Head of caudate nucleus (tissue), 42 donors: ENCODE results near the gene ADAMTS9.

Experiments used
- DNase-seq, 42 donors: peaks; one replicate each; pipeline versions ENCODE4 v3.0.0 to v3.0.0-alpha.2; 2020 to 2021; ENCODE audit warnings: mixed read lengths in 7 of 42
- intact Hi-C: fragments of 100-400 bp; cut with DNase I; formaldehyde crosslinking; loops from one replicate; pipeline ENCODE4 v1.15.0; 2022

Gene ADAMTS9

GRCh38 chr3:64514889-64515288 is 172.9 kb downstream of the ADAMTS9 start:
- no peak for DNase-seq
- intact Hi-C loops = no loop called here

- no peak for DNase-seq
- intact Hi-C loops = no loop called here
Measured at GRCh38 chr3:64509206-64509605, 178.6 kb downstream of the ADAMTS9 start.

- DNase-seq = no peak
- intact Hi-C loops = no loop called here
Measured at GRCh38 chr3:64508140-64508539, 179.7 kb downstream of the ADAMTS9 start.

GRCh38 chr3:64506255-64506654 is 181.5 kb downstream of the ADAMTS9 start:
- no peak for DNase-seq
- intact Hi-C loops = no loop called here

- no peak for DNase-seq
- intact Hi-C loops = no loop called here
Measured at GRCh38 chr3:64505419-64505818, 182.4 kb downstream of the ADAMTS9 start.

GRCh38 chr3:64502284-64502683 is 185.5 kb downstream of the ADAMTS9 start:
- no peak for DNase-seq
- intact Hi-C loops = no loop called here

- intact Hi-C loops = no loop called here
- no peak for DNase-seq
Measured at GRCh38 chr3:64501298-64501906, 186.4 kb downstream of the ADAMTS9 start.

GRCh38 chr3:64496786-64497490 is 190.9 kb downstream of the ADAMTS9 start:
- DNase-seq = no peak
- intact Hi-C loops = no loop called here

- intact Hi-C loops = no loop called here
- no peak for DNase-seq
Measured at GRCh38 chr3:64495781-64496334, 191.9 kb downstream of the ADAMTS9 start.

GRCh38 chr3:64495121-64495780 is 192.5 kb downstream of the ADAMTS9 start:
- intact Hi-C loops = no loop called here
- DNase-seq = no peak

GRCh38 chr3:64494526-64494925 is 193.3 kb downstream of the ADAMTS9 start:
- intact Hi-C loops = no loop called here
- DNase-seq = no peak

GRCh38 chr3:64493149-64493548 is 194.7 kb downstream of the ADAMTS9 start:
- no peak for DNase-seq
- intact Hi-C loops = no loop called here

GRCh38 chr3:64491843-64492242 is 196.0 kb downstream of the ADAMTS9 start:
- no peak for DNase-seq
- intact Hi-C loops = no loop called here

GRCh38 chr3:64490180-64490724 is 197.5 kb downstream of the ADAMTS9 start:
- intact Hi-C loops = no loop called here
- DNase-seq = no peak

- intact Hi-C loops = loop anchor here (5.0 kb wide), 1 partner anchor 457 kb away; no protein-coding TSS in a partner anchor
- peak; percentile 29 to 88 (median 62) for DNase-seq
Measured at GRCh38 chr3:64489361-64490044, 198.3 kb downstream of the ADAMTS9 start.

- intact Hi-C loops = loop anchor here (5.0 kb wide), 1 partner anchor 457 kb away; no protein-coding TSS in a partner anchor
- no peak for DNase-seq
Measured at GRCh38 chr3:64488939-64489338, 198.9 kb downstream of the ADAMTS9 start.

GRCh38 chr3:64484289-64484992 is 203.4 kb downstream of the ADAMTS9 start:
- intact Hi-C loops = no loop called here
- peak; percentile 71 to 95 (median 88) for DNase-seq

GRCh38 chr3:64483467-64483866 is 204.3 kb downstream of the ADAMTS9 start:
- intact Hi-C loops = no loop called here

GRCh38 chr3:64475037-64475436 is 212.8 kb downstream of the ADAMTS9 start:
- no peak for DNase-seq
- intact Hi-C loops = no loop called here

More at GRCh38 chr3:64483467-64483866, 204.3 kb downstream of the ADAMTS9 start:
- DNase-seq = no peak
